ENCODE data around the gene FILIP1.

Gene FILIP1

GRCh38 chr6:75370011-75370410, 123.6 kb downstream of the FILIP1 start:
- Histone ChIP-seq H3K27me3 (ENCODE audit: control insufficient read depth in 1 of 2, insufficient read depth in 1 of 2, low read length in 2 of 2) (no peaks in the 10 kb centered on the region), H3K4me2 (ENCODE audit: low read length, poor library complexity, severe bottlenecking) (no peak overlapping the region), H3K18ac (ENCODE audit: low read depth in 1 of 2, low read length in 2 of 2) (no peak overlapping the region), H2BK5ac (ENCODE audit: low read depth, low read length, poor library complexity, severe bottlenecking) (no peak overlapping the region), H2AFZ (ENCODE audit: low read depth, low read length) (no peak overlapping the region), H3K4me3 (ENCODE audit: insufficient read depth in 1 of 2, low read depth in 1 of 2, low read length in 2 of 2) (no peak overlapping the region), H2BK120ac (ENCODE audit: low read depth, low read length) (no peak overlapping the region), H3K4ac (ENCODE audit: low read depth in 1 of 2, low read length in 2 of 2) (no peak overlapping the region), H3K9ac (ENCODE audit: low read length) (no peak overlapping the region), H4K8ac (ENCODE audit: low read length) (no peak overlapping the region), H2AK5ac (ENCODE audit: low read length, severe bottlenecking) (peak overlapping the region; percentile 53), H3K4me1 (ENCODE audit: control insufficient read depth, insufficient read depth, low read depth, low read length) (peaks cover 5% of the 10 kb centered on the region), H2BK12ac (ENCODE audit: low read length in 2 of 2) (no peak overlapping the region), H2BK15ac (ENCODE audit: low read depth, poor library complexity, severe bottlenecking) (no peak overlapping the region), H4K91ac (ENCODE audit: low read length) (no peak overlapping the region), H3K36me3 (ENCODE audit: control insufficient read depth in 1 of 2, insufficient read depth in 2 of 2, low read depth in 1 of 2, low read length in 2 of 2) (no peaks in the 10 kb centered on the region), H3K27ac (ENCODE audit: low read length, poor library complexity, severe bottlenecking) (no peak overlapping the region), H3K79me1 (replicated peaks; ENCODE audit: low read length, poor library complexity, severe bottlenecking) (peaks cover 3% of the 10 kb centered on the region), H3K14ac (ENCODE audit: low read length in 2 of 2) (no peak overlapping the region), H3K23ac (ENCODE audit: low read length in 2 of 2) (no peak overlapping the region), H3K9me3 (ENCODE audit: control insufficient read depth, low read length) (no peaks in the 10 kb centered on the region)
- DNase-seq = no peak
- WGBS = 96% methylated on average over 2 of the region's 2 CpGs

- H2BK5ac ChIP-seq (ENCODE audit: low read depth, low read length, poor library complexity, severe bottlenecking) = no peak overlapping the region
- no peak overlapping the region for H2AFZ ChIP-seq (ENCODE audit: low read depth, low read length)
- H2BK120ac ChIP-seq (ENCODE audit: low read depth, low read length) = no peak overlapping the region
- no peak overlapping the region for H3K4me2 ChIP-seq (ENCODE audit: low read length, poor library complexity, severe bottlenecking)
- H2BK15ac ChIP-seq (ENCODE audit: low read depth, poor library complexity, severe bottlenecking) = no peak overlapping the region
- H3K9ac ChIP-seq (ENCODE audit: low read length) = no peak overlapping the region
- no peak overlapping the region for H3K27ac ChIP-seq (ENCODE audit: low read length, poor library complexity, severe bottlenecking)
- no peaks in the 10 kb centered on the region for H3K27me3 ChIP-seq (ENCODE audit: control insufficient read depth in 1 of 2, insufficient read depth in 1 of 2, low read length in 2 of 2)
- H3K23ac ChIP-seq (ENCODE audit: low read length in 2 of 2) = no peak overlapping the region
- no peaks in the 10 kb centered on the region for H3K9me3 ChIP-seq (ENCODE audit: control insufficient read depth, low read length)
- no peak overlapping the region for H4K8ac ChIP-seq (ENCODE audit: low read length)
- H3K79me1 ChIP-seq (replicated peaks; ENCODE audit: low read length, poor library complexity, severe bottlenecking) = no peaks in the 10 kb centered on the region
- peak overlapping the region; percentile 19 to 57 for H3K18ac ChIP-seq (ENCODE audit: low read depth in 1 of 2, low read length in 2 of 2)
- WGBS = 98% methylated on average over 3 of the region's 3 CpGs
- H3K14ac ChIP-seq (ENCODE audit: low read length in 2 of 2) = peak overlapping the region in 1 of 2 experiments; percentile 28
- no peak overlapping the region for H3K4me3 ChIP-seq (ENCODE audit: insufficient read depth in 1 of 2, low read depth in 1 of 2, low read length in 2 of 2)
- H2AK5ac ChIP-seq (ENCODE audit: low read length, severe bottlenecking) = peak overlapping the region; percentile 93
- H3K4me1 ChIP-seq (ENCODE audit: control insufficient read depth, insufficient read depth, low read depth, low read length) = peaks cover 4% of the 10 kb centered on the region
- H4K91ac ChIP-seq (ENCODE audit: low read length) = no peak overlapping the region
- H3K4ac ChIP-seq (ENCODE audit: low read depth in 1 of 2, low read length in 2 of 2) = no peak overlapping the region
- H2BK12ac ChIP-seq (ENCODE audit: low read length in 2 of 2) = peak overlapping the region in 1 of 2 experiments; percentile 77
- no peak for DNase-seq
- H3K36me3 ChIP-seq (ENCODE audit: control insufficient read depth in 1 of 2, insufficient read depth in 2 of 2, low read depth in 1 of 2, low read length in 2 of 2) = no peaks in the 10 kb centered on the region
Observed at GRCh38 chr6:75368864-75369402, 124.7 kb downstream of the FILIP1 start.

GRCh38 chr6:75368151-75368779, 125.3 kb downstream of the FILIP1 start:
- Histone ChIP-seq H2BK120ac (ENCODE audit: low read depth, low read length) (no peak overlapping the region), H3K18ac (ENCODE audit: low read depth in 1 of 2, low read length in 2 of 2) (peak overlapping the region in 1 of 2 experiments; percentile 19), H3K14ac (ENCODE audit: low read length in 2 of 2) (no peak overlapping the region), H3K9ac (ENCODE audit: low read length) (no peak overlapping the region), H3K4ac (ENCODE audit: low read depth in 1 of 2, low read length in 2 of 2) (no peak overlapping the region), H2BK15ac (ENCODE audit: low read depth, poor library complexity, severe bottlenecking) (no peak overlapping the region), H3K4me2 (ENCODE audit: low read length, poor library complexity, severe bottlenecking) (no peak overlapping the region), H3K9me3 (ENCODE audit: control insufficient read depth, low read length) (no peaks in the 10 kb centered on the region), H3K4me3 (ENCODE audit: insufficient read depth in 1 of 2, low read depth in 1 of 2, low read length in 2 of 2) (no peak overlapping the region), H3K27ac (ENCODE audit: low read length, poor library complexity, severe bottlenecking) (no peak overlapping the region), H2AK5ac (ENCODE audit: low read length, severe bottlenecking) (no peak overlapping the region), H2BK12ac (ENCODE audit: low read length in 2 of 2) (peak overlapping the region in 1 of 2 experiments; percentile 63), H3K79me1 (replicated peaks; ENCODE audit: low read length, poor library complexity, severe bottlenecking) (no peaks in the 10 kb centered on the region), H4K8ac (ENCODE audit: low read length) (peak overlapping the region; percentile 9), H3K27me3 (ENCODE audit: control insufficient read depth in 1 of 2, insufficient read depth in 1 of 2, low read length in 2 of 2) (no peaks in the 10 kb centered on the region), H2BK5ac (ENCODE audit: low read depth, low read length, poor library complexity, severe bottlenecking) (no peak overlapping the region), H2AFZ (ENCODE audit: low read depth, low read length) (no peak overlapping the region), H3K4me1 (ENCODE audit: control insufficient read depth, insufficient read depth, low read depth, low read length) (peaks cover 4% of the 10 kb centered on the region), H4K91ac (ENCODE audit: low read length) (no peak overlapping the region), H3K23ac (ENCODE audit: low read length in 2 of 2) (no peak overlapping the region), H3K36me3 (ENCODE audit: control insufficient read depth in 1 of 2, insufficient read depth in 2 of 2, low read depth in 1 of 2, low read length in 2 of 2) (no peaks in the 10 kb centered on the region)
- DNase-seq = peak; percentile 47
- 26% methylated on average over 3 of the region's 6 CpGs for WGBS

- no CpG with 5 or more reads among the region's 2 CpGs for WGBS
- no peak overlapping the region for H2BK120ac ChIP-seq (ENCODE audit: low read depth, low read length)
- no peaks in the 10 kb centered on the region for H3K79me1 ChIP-seq (replicated peaks; ENCODE audit: low read length, poor library complexity, severe bottlenecking)
- H3K23ac ChIP-seq (ENCODE audit: low read length in 2 of 2) = no peak overlapping the region
- H3K27ac ChIP-seq (ENCODE audit: low read length, poor library complexity, severe bottlenecking) = no peak overlapping the region
- no peak overlapping the region for H4K8ac ChIP-seq (ENCODE audit: low read length)
- H3K27me3 ChIP-seq (ENCODE audit: control insufficient read depth in 1 of 2, insufficient read depth in 1 of 2, low read length in 2 of 2) = no peaks in the 10 kb centered on the region
- no peak overlapping the region for H2BK5ac ChIP-seq (ENCODE audit: low read depth, low read length, poor library complexity, severe bottlenecking)
- H3K9ac ChIP-seq (ENCODE audit: low read length) = no peak overlapping the region
- H3K14ac ChIP-seq (ENCODE audit: low read length in 2 of 2) = no peak overlapping the region
- no peak overlapping the region for H3K4ac ChIP-seq (ENCODE audit: low read depth in 1 of 2, low read length in 2 of 2)
- H3K4me1 ChIP-seq (ENCODE audit: control insufficient read depth, insufficient read depth, low read depth, low read length) = peaks cover 2% of the 10 kb centered on the region
- DNase-seq = peak; percentile 10
- no peak overlapping the region for H2BK12ac ChIP-seq (ENCODE audit: low read length in 2 of 2)
- no peak overlapping the region for H3K4me3 ChIP-seq (ENCODE audit: insufficient read depth in 1 of 2, low read depth in 1 of 2, low read length in 2 of 2)
- no peaks in the 10 kb centered on the region for H3K36me3 ChIP-seq (ENCODE audit: control insufficient read depth in 1 of 2, insufficient read depth in 2 of 2, low read depth in 1 of 2, low read length in 2 of 2)
- no peak overlapping the region for H3K4me2 ChIP-seq (ENCODE audit: low read length, poor library complexity, severe bottlenecking)
- no peak overlapping the region for H4K91ac ChIP-seq (ENCODE audit: low read length)
- no peaks in the 10 kb centered on the region for H3K9me3 ChIP-seq (ENCODE audit: control insufficient read depth, low read length)
- H3K18ac ChIP-seq (ENCODE audit: low read depth in 1 of 2, low read length in 2 of 2) = no peak overlapping the region
- no peak overlapping the region for H2AFZ ChIP-seq (ENCODE audit: low read depth, low read length)
- no peak overlapping the region for H2AK5ac ChIP-seq (ENCODE audit: low read length, severe bottlenecking)
- no peak overlapping the region for H2BK15ac ChIP-seq (ENCODE audit: low read depth, poor library complexity, severe bottlenecking)
Observed at GRCh38 chr6:75363304-75363703, 130.3 kb downstream of the FILIP1 start.

Data from mesenchymal stem cell (in vitro differentiated cells and primary cell).